HG03575 (cell line): ENCODE measurements around the gene FBLN5.
"Not testable (repeated sequence)": the region's sequence is repeated elsewhere in the genome, so short reads cannot be mapped to it uniquely, and the experiment has no call there.

Source experiments
- ATAC-seq: cut with Tn5 transposase; IDR thresholded peaks from one replicate; pipeline ENCODE4 v1.9.1; 2021; ENCODE audit not compliant: unreplicated experiment, insufficient number of reproducible peaks, low FRiP score; ENCODE audit errors: extremely low read depth

The FBLN5 gene

GRCh38 chr14:91872517-91873470, 74.7 kb downstream of the FBLN5 start:
- ATAC-seq, result no peak

- peak; percentile 30 for ATAC-seq
These were observed 75.4 kb downstream of the FBLN5 start for GRCh38 chr14:91872011-91872501.

GRCh38 chr14:91871401-91871800, 76.1 kb downstream of the FBLN5 start:
- not testable (repeated sequence) for ATAC-seq

- ATAC-seq, result no peak
These were observed 76.6 kb downstream of the FBLN5 start for GRCh38 chr14:91870890-91871289.

- no peak for ATAC-seq
These were observed 77.5 kb downstream of the FBLN5 start for GRCh38 chr14:91870001-91870400.

GRCh38 chr14:91869556-91869955, 77.9 kb downstream of the FBLN5 start:
- no peak for ATAC-seq

GRCh38 chr14:91867316-91867988, 80.0 kb downstream of the FBLN5 start, which contains the start of gene TC2N:
Gene TC2N, minus strand, starts transcription at chr14:91867536. Its CDS starts 53,767 bp downstream, at chr14:91813769.
- ATAC-seq, result no peak

- ATAC-seq, result no peak
These were observed 80.8 kb downstream of the FBLN5 start for GRCh38 chr14:91866511-91867295.

GRCh38 chr14:91866061-91866460, 81.4 kb downstream of the FBLN5 start:
- ATAC-seq, result no peak

- ATAC-seq, result no peak
These were observed 85.1 kb downstream of the FBLN5 start for GRCh38 chr14:91862417-91862816.

- ATAC-seq, result no peak
These were observed 86.4 kb downstream of the FBLN5 start for GRCh38 chr14:91861091-91861490.

GRCh38 chr14:91860238-91860637, 87.3 kb downstream of the FBLN5 start:
- no peak for ATAC-seq

- no peak for ATAC-seq
These were observed 88.8 kb downstream of the FBLN5 start for GRCh38 chr14:91858536-91859275.

- ATAC-seq, result no peak
These were observed 89.9 kb downstream of the FBLN5 start for GRCh38 chr14:91857614-91858013.

GRCh38 chr14:91854327-91854934, 93.1 kb downstream of the FBLN5 start:
- ATAC-seq, result no peak

- ATAC-seq, result no peak
These were observed 95.9 kb downstream of the FBLN5 start for GRCh38 chr14:91851563-91851962.

GRCh38 chr14:91848504-91849001, 98.9 kb downstream of the FBLN5 start:
- ATAC-seq, result no peak

- no peak for ATAC-seq
These were observed 99.8 kb downstream of the FBLN5 start for GRCh38 chr14:91847693-91848092.
